IMR-90 (cell line): ENCODE results near the gene TENM4. TPM values are rescaled to one million over a fixed set of nuclear protein-coding genes. Genes with fewer than 3 reads are reported as not detected.

Experiments
- ATAC-seq: fragments of 200-7000 bp; cut with Tn5 transposase; 2 replicates; pipeline ENCODE4 v1.9.1; 2020; ENCODE audit warnings: low read depth, mild to moderate bottlenecking, moderate library complexity
- BruUV-seq: library from RNA; stranded (reverse); fragments of 400-500 nt; replicated peaks from 2 replicates; lab custom pipeline; 2021; lab: Mats Ljungman, UMichigan
- CTCF ChIA-PET: fragments of 300-600 bp; formaldehyde crosslinking; extraction: SDS; loops from one replicate; lab custom pipeline; 2021; ENCODE audit warnings: antibody characterized with exemption; lab: Yijun Ruan, JAX
- POLR2A ChIA-PET: fragments of 300-600 bp; sonication (Branson Sonifier 250); formaldehyde crosslinking; loops from one replicate; lab custom pipeline; 2022; ENCODE audit warnings: antibody characterized with exemption; ENCODE audit not compliant: unreplicated experiment; lab: Charles Lee
- DNase-seq: peaks from one replicate; pipeline ENCODE4 v3.0.0; 2013
- H2AFZ ChIP-seq: replicated peaks from 2 replicates; pipeline ENCODE3; 2013; ENCODE audit warnings: low read length, mild to moderate bottlenecking; ENCODE audit not compliant: poor library complexity
- H2AK5ac ChIP-seq: 2 replicates; pipeline ENCODE4 v1.6.1; 2013; ENCODE audit warnings: low read depth, low read length, inconsistent platforms
- H2AK9ac ChIP-seq: replicated peaks from 2 replicates; pipeline ENCODE3; 2013; ENCODE audit warnings: mild to moderate bottlenecking, low read depth, low read length, moderate library complexity; ENCODE audit not compliant: poor library complexity
- H2BK120ac ChIP-seq: 2 replicates; pipeline ENCODE4 v1.6.1; 2013; ENCODE audit warnings: low read depth, low read length, inconsistent platforms
- H2BK15ac ChIP-seq: 3 replicates; pipeline ENCODE4 v1.6.1; 2013; ENCODE audit warnings: low read depth, low read length, inconsistent platforms
- H2BK20ac ChIP-seq: 2 replicates; pipeline ENCODE4 v1.6.1; 2013; ENCODE audit warnings: low read depth, mild to moderate bottlenecking, inconsistent platforms, low read length, moderate library complexity
- H2BK5ac ChIP-seq: 2 replicates; pipeline ENCODE4 v1.6.1; 2013; ENCODE audit warnings: mild to moderate bottlenecking, low read depth, low read length, inconsistent platforms; ENCODE audit not compliant: poor library complexity, severe bottlenecking
- H3K14ac ChIP-seq: replicated peaks from 2 replicates; pipeline ENCODE4 v1.6.1; 2013; ENCODE audit warnings: low read depth, low read length, inconsistent platforms
- H3K18ac ChIP-seq: 2 replicates; pipeline ENCODE4 v1.6.1; 2013; ENCODE audit warnings: low read depth, low read length, control low read depth
- H3K23ac ChIP-seq: 2 replicates; pipeline ENCODE4 v1.6.1; 2013; ENCODE audit warnings: low read depth, low read length, inconsistent platforms
- H3K27ac ChIP-seq: 2 replicates; pipeline ENCODE4 v1.5.1; 2013; ENCODE audit warnings: mild to moderate bottlenecking, control low read depth, low read length; ENCODE audit not compliant: insufficient read depth
- H3K27me3 ChIP-seq: 2 replicates; pipeline ENCODE4 v1.6.1; 2013; ENCODE audit warnings: low read length; ENCODE audit not compliant: control insufficient read depth, insufficient read depth
- H3K36me3 ChIP-seq: 2 replicates; pipeline ENCODE4 v1.6.1; 2013; ENCODE audit warnings: low read length, mixed read lengths; ENCODE audit not compliant: control insufficient read depth, insufficient read depth
- H3K4ac ChIP-seq: 2 replicates; pipeline ENCODE4 v1.6.1; 2013; ENCODE audit warnings: low read depth, low read length, inconsistent platforms
- H3K4me1 ChIP-seq: 2 replicates; pipeline ENCODE4 v1.6.1; 2013; ENCODE audit warnings: low read length, mixed read lengths; ENCODE audit not compliant: control insufficient read depth, insufficient read depth
- H3K4me2 ChIP-seq: 2 replicates; pipeline ENCODE4 v1.6.1; 2013; ENCODE audit warnings: low read depth, mild to moderate bottlenecking, control low read depth, low read length, moderate library complexity
- H3K4me3 ChIP-seq: 2 replicates; pipeline ENCODE4 v1.5.1; 2013; ENCODE audit warnings: low read depth, mild to moderate bottlenecking, control low read depth, low read length, moderate library complexity; ENCODE audit not compliant: insufficient read depth
- H3K56ac ChIP-seq: 2 replicates; pipeline ENCODE4 v1.6.1; 2013; ENCODE audit warnings: low read length, inconsistent platforms; ENCODE audit not compliant: insufficient read depth; ENCODE audit errors: extremely low read depth
- H3K79me1 ChIP-seq, 2 experiments: 2 replicates each; pipeline ENCODE4 v1.6.1; 2013; ENCODE audit warnings: low read length in 2 of 2, inconsistent platforms in 1 of 2, low read depth in 1 of 2
- H3K9ac ChIP-seq: 2 replicates; pipeline ENCODE4 v1.6.1; 2013; ENCODE audit warnings: low read depth, low read length, control low read depth
- H3K9me1 ChIP-seq: 2 replicates; pipeline ENCODE4 v1.6.1; 2013; ENCODE audit warnings: low read length, inconsistent platforms; ENCODE audit not compliant: insufficient read depth
- H3K9me3 ChIP-seq: 2 replicates; pipeline ENCODE4 v1.6.1; 2013; ENCODE audit warnings: low read length; ENCODE audit not compliant: control insufficient read depth, insufficient read depth
- H4K20me1 ChIP-seq: 2 replicates; pipeline ENCODE4 v1.6.1; 2013; ENCODE audit warnings: low read length, inconsistent platforms; ENCODE audit not compliant: insufficient read depth
- H4K5ac ChIP-seq: 2 replicates; pipeline ENCODE4 v1.6.1; 2013; ENCODE audit warnings: mild to moderate bottlenecking, low read depth, low read length, control low read depth
- H4K8ac ChIP-seq, 2 experiments: 2 replicates each; pipeline ENCODE4 v1.6.1; 2013; ENCODE audit warnings: low read depth in 2 of 2, low read length in 2 of 2, control low read depth in 1 of 2, inconsistent platforms in 1 of 2
- H4K91ac ChIP-seq: 2 replicates; pipeline ENCODE4 v1.6.1; 2013; ENCODE audit warnings: low read depth, low read length, inconsistent platforms; ENCODE audit not compliant: insufficient read depth
- BHLHE40 ChIP-seq: fragments of 150-350 bp; IDR thresholded peaks from 2 replicates; pipeline ENCODE4 v1.6.1; 2016; ENCODE audit warnings: mild to moderate bottlenecking, low read depth, low read length
- CHD1 ChIP-seq: IDR thresholded peaks from 2 replicates; pipeline ENCODE4 v1.6.1; 2012; ENCODE audit warnings: low read depth, low read length, improper control_type of control experiment
- ELK1 ChIP-seq: fragments of 150-350 bp; IDR thresholded peaks from 2 replicates; pipeline ENCODE4 v1.6.1; 2016; ENCODE audit warnings: low read depth, mild to moderate bottlenecking, low read length, moderate library complexity, borderline replicate concordance
- FOS ChIP-seq: fragments of 150-350 bp; IDR thresholded peaks from 2 replicates; pipeline ENCODE4 v1.6.1; 2016; ENCODE audit warnings: low read depth, low read length
- MXI1 ChIP-seq: IDR thresholded peaks from 2 replicates; pipeline ENCODE4 v1.6.1; 2012; ENCODE audit warnings: low read depth, mild to moderate bottlenecking, low read length, moderate library complexity, borderline replicate concordance
- NFE2L2 ChIP-seq: fragments of 150-350 bp; IDR thresholded peaks from 2 replicates; pipeline ENCODE4 v1.6.1; 2016; ENCODE audit warnings: low read depth, mild to moderate bottlenecking, low read length
- POLR2A ChIP-seq: IDR thresholded peaks from 2 replicates; pipeline ENCODE4 v1.6.1; 2012; ENCODE audit warnings: mild to moderate bottlenecking, low read depth, low read length
- RAD21 ChIP-seq: IDR thresholded peaks from 2 replicates; pipeline ENCODE4 v1.6.1; 2012; ENCODE audit warnings: low read length, improper control_type of control experiment
- RFX5 ChIP-seq: IDR thresholded peaks from 2 replicates; pipeline ENCODE4 v1.8.0; 2012; ENCODE audit warnings: low read depth, mild to moderate bottlenecking, low read length, moderate library complexity
- dilution Hi-C: fragments of 300-500 bp; cut with HindIII; formaldehyde crosslinking; loops from one replicate; pipeline ENCODE4 v1.14.3; 2018; ENCODE audit warnings: low sequenced_read_pairs; ENCODE audit not compliant: unreplicated experiment
- in situ Hi-C: fragments of 300-500 bp; cut with MboI; formaldehyde crosslinking; loops from 3 replicates; pipeline ENCODE4 v1.14.3; 2019; ENCODE audit warnings: low sequenced_read_pairs, inconsistent platforms, mixed read lengths
- intact Hi-C: fragments of 100-400 bp; cut with micrococcal nuclease; formaldehyde crosslinking; loops from 2 replicates; pipeline ENCODE4 v1.10.0; 2022
- polyA plus RNA-seq, 3 experiments: library from polyadenylated mRNA; depleted of rRNA; stranded (reverse); fragments of >200 nt; gene quantifications; 2 replicates each; pipeline ENCODE4 v1.2.3, GENCODE V29; 2012; ENCODE audit warnings: low replicate concordance in 1 of 3
- total RNA-seq: library from RNA; depleted of rRNA; stranded (reverse); fragments of >200 nt; gene quantifications from 2 replicates; pipeline ENCODE4 v1.2.3, GENCODE V29; 2012

TENM4 gene
- total and polyA plus RNA-seq, 2 of the 4 experiments (the other 2 are of a cell fraction), result 7.4 to 9.0 TPM

GRCh38 chr11:78733031-78733430 is 707.8 kb downstream of the TENM4 start:
- intact Hi-C loops (no loop called here), in situ Hi-C loops (no loop called here), dilution Hi-C loops (no loop called here)
- H4K8ac ChIP-seq, result no peak overlapping the region
- POLR2A ChIA-PET, result no interaction called here
- no peak overlapping the region for H3K4ac ChIP-seq
- H3K9me1 ChIP-seq, result no peaks in the 10 kb centered on the region; the same call in 1 of the 2 replicates
- peak; percentile 56 for ATAC-seq
- H3K27me3 ChIP-seq, result no peaks in the 10 kb centered on the region
- DNase-seq, result peak; percentile 7
- H2BK15ac ChIP-seq, result no peak overlapping the region
- no peaks in the 10 kb centered on the region for H3K9me3 ChIP-seq
- no peaks in the 10 kb centered on the region for H3K79me1 ChIP-seq
- H3K36me3 ChIP-seq, result peaks cover 6% of the 10 kb centered on the region; the same call in 1 of the 2 replicates
- BruUV-seq, result no TSS peak
- no peak overlapping the region for H4K5ac ChIP-seq
- no peak overlapping the region for H2BK120ac ChIP-seq
- no peak overlapping the region for H3K9ac ChIP-seq
- no peak overlapping the region for H3K18ac ChIP-seq
- CTCF ChIA-PET, result no interaction called here
- peaks cover 3% of the 10 kb centered on the region; the same call in 1 of the 2 replicates for H3K4me1 ChIP-seq
- no peak overlapping the region for H2AK5ac ChIP-seq
- H4K91ac ChIP-seq, result no peak overlapping the region
- H4K20me1 ChIP-seq, result no peaks in the 10 kb centered on the region
- no peak overlapping the region for H2AK9ac ChIP-seq
- H2AFZ ChIP-seq, result no peak overlapping the region
- H3K14ac ChIP-seq, result no peak overlapping the region
- H3K27ac ChIP-seq, result no peak overlapping the region
- H3K23ac ChIP-seq, result no peak overlapping the region
- H2BK20ac ChIP-seq, result no peak overlapping the region
- no peak overlapping the region for H2BK5ac ChIP-seq
- no peak overlapping the region for H3K4me3 ChIP-seq
- H3K56ac ChIP-seq, result no peak overlapping the region
- H3K4me2 ChIP-seq, result no peak overlapping the region
- TF ChIP-seq ELK1, result no peak
- TF ChIP-seq RAD21, result no peak
- TF ChIP-seq CHD1, result no peak
- TF ChIP-seq FOS, result no peak
- TF ChIP-seq RFX5, result no peak
- no peak for TF ChIP-seq NFE2L2
- TF ChIP-seq BHLHE40, result no peak
- no peak for TF ChIP-seq MXI1
- TF ChIP-seq POLR2A, result no peak
